Natural killer cell (primary cell): ENCODE measurements around the gene URI1. TPM values are rescaled to one million over a fixed set of nuclear protein-coding genes. Genes with fewer than 3 reads are reported as not detected.
"Not testable (repeated sequence)": the region's sequence is repeated elsewhere in the genome, so short reads cannot be mapped to it uniquely, and the experiment has no call there.

Experiments
- ATAC-seq, 3 donors: fragments of 150-1000 bp in 2 of 3; fragments of 200-7000 bp in 1 of 3; cut with Tn5 transposase; 1 replicate in 1 of 3; 2 replicates in 2 of 3; pipeline ENCODE4 v1.10.0; 2021; ENCODE audit warnings: mild to moderate bottlenecking in 2 of 3, moderate library complexity in 2 of 3
- DNase-seq, 2 donors: peaks; one replicate each; pipeline versions ENCODE4 v3.0.0 to v3.0.0-alpha.2; 2013 to 2021; ENCODE audit warnings: mixed read lengths in 1 of 2
- H3K27ac ChIP-seq: one replicate; pipeline ENCODE4 v1.5.1; 2013; ENCODE audit warnings: mild to moderate bottlenecking, low read length
- H3K27me3 ChIP-seq: one replicate; pipeline ENCODE4 v1.6.1; 2013; ENCODE audit warnings: low read length; ENCODE audit not compliant: control insufficient read depth, insufficient read depth
- H3K36me3 ChIP-seq: one replicate; pipeline ENCODE4 v1.6.1; 2013; ENCODE audit warnings: low read length; ENCODE audit not compliant: control insufficient read depth, insufficient read depth
- H3K4me1 ChIP-seq: one replicate; pipeline ENCODE4 v1.6.1; 2013; ENCODE audit warnings: low read length; ENCODE audit not compliant: control insufficient read depth, insufficient read depth
- H3K4me3 ChIP-seq: one replicate; pipeline ENCODE4 v1.5.1; 2013; ENCODE audit warnings: low read length
- H3K9me3 ChIP-seq: one replicate; pipeline ENCODE4 v1.6.1; 2013; ENCODE audit warnings: low read length; ENCODE audit not compliant: control insufficient read depth, insufficient read depth
- H3K27ac Mint-ChIP-seq, 2 donors: one replicate each; pipeline ENCODE4 v1.8.0; 2022; ENCODE audit warnings: mild to moderate bottlenecking in 2 of 2, mixed read lengths in 2 of 2, moderate library complexity in 1 of 2
- H3K27me3 Mint-ChIP-seq, 2 donors: one replicate each; pipeline ENCODE4 v1.8.0; 2022; ENCODE audit warnings: low read depth in 2 of 2, mixed read lengths in 2 of 2
- H3K36me3 Mint-ChIP-seq: one replicate; pipeline ENCODE4 v1.8.0; 2022; ENCODE audit warnings: mixed read lengths
- H3K4me1 Mint-ChIP-seq, 2 donors: one replicate each; pipeline ENCODE4 v1.8.0; 2022; ENCODE audit warnings: mixed read lengths in 2 of 2
- H3K4me3 Mint-ChIP-seq: one replicate; pipeline ENCODE4 v1.8.0; 2022; ENCODE audit warnings: mild to moderate bottlenecking, moderate library complexity, mixed read lengths
- H3K9me3 Mint-ChIP-seq, 2 donors: one replicate each; pipeline ENCODE4 v1.8.0; 2022; ENCODE audit warnings: mixed read lengths in 2 of 2
- WGBS: methylation state at CpG from one replicate; pipeline ENCODE4 v1.1.7; 2013; ENCODE audit warnings: missing lambda C conversion rate; ENCODE audit not compliant: insufficient coverage; 5-methylcytosine and 5-hydroxymethylcytosine counted together
- intact Hi-C: fragments of 100-400 bp; cut with micrococcal nuclease; formaldehyde crosslinking; loops from one replicate; pipeline ENCODE4 v1.14.2; 2022
- total RNA-seq, 4 donors: library from RNA; stranded (reverse); fragments of 120-200 nt in 1 of 4; gene quantifications; one replicate each; pipeline versions ENCODE4 v1.2.3 to v1.2.4, GENCODE V29; 2013 to 2022
- TF ChIP-seq, protein P1 (sequence below): fragments of 200-600 bp; IDR thresholded peaks from one replicate; pipeline ENCODE4 v1.8.0; 2022; ENCODE audit warnings: antibody characterized with exemption

URI1 gene
- total RNA-seq, 3 donors from 2014 or later (not counting 1 experiment from before 2014, with no cell fraction given), result 66.8 to 72.8 (median 68.4) TPM

DNA sequence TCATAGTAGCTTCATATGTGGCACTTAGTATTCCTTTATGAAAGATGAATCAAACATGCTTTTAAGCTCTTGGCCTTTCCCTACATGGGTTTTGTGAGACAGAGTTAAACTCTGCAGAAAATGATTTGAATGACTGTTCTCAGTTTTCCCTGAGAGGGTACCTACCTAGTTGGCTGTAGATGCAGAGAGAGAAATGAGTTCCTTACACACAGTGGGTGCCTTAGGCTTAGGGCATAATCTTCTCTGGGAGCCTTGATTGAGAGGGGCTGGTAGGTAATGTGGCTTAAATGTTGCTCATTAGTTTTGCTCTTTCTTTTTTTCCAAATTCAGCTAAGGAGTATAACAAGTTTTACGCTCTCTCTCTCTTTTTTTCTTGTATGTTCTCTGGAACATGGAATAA lies 3.0 kb downstream of the URI1 start:
- intact Hi-C loops, result no loop called here
- peaks cover 17% of the 10 kb centered on the region for H3K4me1 ChIP-seq

DNA sequence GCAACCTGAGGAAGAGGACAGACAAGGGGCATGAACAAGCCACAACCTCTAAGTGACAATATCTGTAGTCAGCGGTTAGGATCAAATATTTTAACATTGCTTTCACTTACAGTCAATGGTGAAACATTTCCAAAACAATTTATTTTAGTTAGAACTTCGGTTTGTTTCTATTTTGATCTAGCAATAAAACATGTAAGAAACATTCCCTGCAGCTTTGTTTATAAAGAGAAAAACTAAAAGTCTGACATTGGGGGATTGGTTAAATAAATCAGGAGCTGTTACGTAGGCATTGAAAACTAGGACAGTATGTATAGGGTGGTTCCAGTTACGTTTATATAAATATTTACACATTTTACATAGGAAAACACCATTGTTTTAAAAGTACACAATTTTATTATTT lies 3.4 kb downstream of the URI1 start:
- H3K9me3 Mint-ChIP-seq, result no peaks in the 10 kb centered on the region
- peaks cover 63 to 64% of the 10 kb centered on the region in 2 donors for H3K4me1 Mint-ChIP-seq
- Histone ChIP-seq H3K4me3 (no peak overlapping the region), H3K9me3 (no peaks in the 10 kb centered on the region), H3K27ac (no peak overlapping the region), H3K36me3 (no peaks in the 10 kb centered on the region), H3K27me3 (no peaks in the 10 kb centered on the region), H3K4me1 (peaks cover 17% of the 10 kb centered on the region)
- DNase-seq (no peak), ATAC-seq (no peak)
- H3K36me3 Mint-ChIP-seq, result no peaks in the 10 kb centered on the region
- no peaks in the 10 kb centered on the region for H3K27me3 Mint-ChIP-seq
- peak overlapping the region; percentile 49 for H3K4me3 Mint-ChIP-seq
- TF ChIP-seq, protein P1, sequence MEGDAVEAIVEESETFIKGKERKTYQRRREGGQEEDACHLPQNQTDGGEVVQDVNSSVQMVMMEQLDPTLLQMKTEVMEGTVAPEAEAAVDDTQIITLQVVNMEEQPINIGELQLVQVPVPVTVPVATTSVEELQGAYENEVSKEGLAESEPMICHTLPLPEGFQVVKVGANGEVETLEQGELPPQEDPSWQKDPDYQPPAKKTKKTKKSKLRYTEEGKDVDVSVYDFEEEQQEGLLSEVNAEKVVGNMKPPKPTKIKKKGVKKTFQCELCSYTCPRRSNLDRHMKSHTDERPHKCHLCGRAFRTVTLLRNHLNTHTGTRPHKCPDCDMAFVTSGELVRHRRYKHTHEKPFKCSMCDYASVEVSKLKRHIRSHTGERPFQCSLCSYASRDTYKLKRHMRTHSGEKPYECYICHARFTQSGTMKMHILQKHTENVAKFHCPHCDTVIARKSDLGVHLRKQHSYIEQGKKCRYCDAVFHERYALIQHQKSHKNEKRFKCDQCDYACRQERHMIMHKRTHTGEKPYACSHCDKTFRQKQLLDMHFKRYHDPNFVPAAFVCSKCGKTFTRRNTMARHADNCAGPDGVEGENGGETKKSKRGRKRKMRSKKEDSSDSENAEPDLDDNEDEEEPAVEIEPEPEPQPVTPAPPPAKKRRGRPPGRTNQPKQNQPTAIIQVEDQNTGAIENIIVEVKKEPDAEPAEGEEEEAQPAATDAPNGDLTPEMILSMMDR, result no peak
- intact Hi-C loops, result no loop called here
- 43% methylated on average over 1 of the region's 4 CpGs for WGBS
- peak overlapping the region; percentile 58 to 89 for H3K27ac Mint-ChIP-seq

More for the DNA sequence above, 3.0 kb downstream of the URI1 start:
- H3K36me3 ChIP-seq, result no peaks in the 10 kb centered on the region
- Mint-ChIP-seq H3K36me3 (no peaks in the 10 kb centered on the region), H3K27ac (peak overlapping the region; percentile 58 to 89), H3K27me3 (no peaks in the 10 kb centered on the region), H3K4me1 (peaks cover 59 to 60% of the 10 kb centered on the region in 2 donors), H3K4me3 (peak overlapping the region; percentile 49), H3K9me3 (no peaks in the 10 kb centered on the region)
- no peak overlapping the region for H3K27ac ChIP-seq
- no peaks in the 10 kb centered on the region for H3K27me3 ChIP-seq
- H3K4me3 ChIP-seq, result no peak overlapping the region
- WGBS, result 89% methylated on average over 1 of the region's 1 CpG
- TF ChIP-seq, protein P1, result no peak
- DNase-seq, result no peak
- H3K9me3 ChIP-seq, result no peaks in the 10 kb centered on the region
- ATAC-seq, result no peak

DNA sequence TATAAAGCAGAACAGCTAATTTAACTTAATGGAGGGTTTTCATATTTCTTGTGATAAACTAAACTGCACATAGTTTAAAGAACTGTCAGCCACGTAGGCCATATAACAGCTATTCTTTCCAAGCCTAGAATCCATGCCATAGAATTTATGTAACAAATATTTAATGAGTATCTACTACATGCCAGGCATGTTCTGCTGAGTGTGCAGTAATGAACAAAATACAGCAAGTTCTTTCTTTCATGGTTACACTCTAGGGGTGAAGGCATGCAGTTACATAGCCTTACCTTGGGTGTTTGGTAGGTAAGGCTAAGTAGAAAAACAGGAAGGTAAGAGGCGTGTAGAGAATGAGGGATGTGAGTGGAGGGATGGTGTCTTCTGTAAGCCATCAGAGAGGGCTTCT lies 4.6 kb downstream of the URI1 start:
- Histone ChIP-seq H3K27me3 (no peaks in the 10 kb centered on the region), H3K27ac (no peak overlapping the region), H3K36me3 (no peaks in the 10 kb centered on the region), H3K9me3 (no peaks in the 10 kb centered on the region), H3K4me3 (no peak overlapping the region), H3K4me1 (peaks cover 12% of the 10 kb centered on the region)
- peaks cover 59 to 71% of the 10 kb centered on the region in 2 donors for H3K4me1 Mint-ChIP-seq
- H3K4me3 Mint-ChIP-seq, result no peak overlapping the region
- TF ChIP-seq, protein P1, result no peak
- WGBS, result 77% methylated on average over 1 of the region's 2 CpGs
- intact Hi-C loops, result no loop called here
- H3K27ac Mint-ChIP-seq, result peak overlapping the region in 1 of 2 donors; percentile 3
- ATAC-seq (no peak), DNase-seq (no peak)
- H3K36me3 Mint-ChIP-seq, result no peaks in the 10 kb centered on the region
- no peaks in the 10 kb centered on the region for H3K27me3 Mint-ChIP-seq
- no peaks in the 10 kb centered on the region for H3K9me3 Mint-ChIP-seq

DNA sequence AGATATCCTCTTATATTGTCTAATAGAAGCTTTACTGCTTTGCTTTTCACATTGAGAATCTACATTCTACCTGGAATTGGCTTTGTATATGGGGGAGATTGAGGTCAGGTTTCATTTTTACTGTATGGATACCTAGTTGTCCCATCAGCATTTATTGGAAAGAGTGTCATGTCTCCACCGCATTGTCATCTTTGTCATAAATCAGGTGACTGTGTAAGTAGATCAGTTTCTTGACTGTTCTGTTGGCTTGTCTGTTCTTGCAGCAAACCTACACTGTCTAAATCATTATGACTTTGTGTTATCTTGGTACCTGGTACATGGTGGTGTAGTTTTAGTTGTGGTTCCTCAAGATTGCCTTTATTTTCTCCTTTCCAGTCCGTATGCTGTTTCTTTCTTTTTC lies 5.8 kb downstream of the URI1 start:
- 88% methylated on average over 1 of the region's 2 CpGs for WGBS
- H3K36me3 Mint-ChIP-seq, result no peaks in the 10 kb centered on the region

DNA sequence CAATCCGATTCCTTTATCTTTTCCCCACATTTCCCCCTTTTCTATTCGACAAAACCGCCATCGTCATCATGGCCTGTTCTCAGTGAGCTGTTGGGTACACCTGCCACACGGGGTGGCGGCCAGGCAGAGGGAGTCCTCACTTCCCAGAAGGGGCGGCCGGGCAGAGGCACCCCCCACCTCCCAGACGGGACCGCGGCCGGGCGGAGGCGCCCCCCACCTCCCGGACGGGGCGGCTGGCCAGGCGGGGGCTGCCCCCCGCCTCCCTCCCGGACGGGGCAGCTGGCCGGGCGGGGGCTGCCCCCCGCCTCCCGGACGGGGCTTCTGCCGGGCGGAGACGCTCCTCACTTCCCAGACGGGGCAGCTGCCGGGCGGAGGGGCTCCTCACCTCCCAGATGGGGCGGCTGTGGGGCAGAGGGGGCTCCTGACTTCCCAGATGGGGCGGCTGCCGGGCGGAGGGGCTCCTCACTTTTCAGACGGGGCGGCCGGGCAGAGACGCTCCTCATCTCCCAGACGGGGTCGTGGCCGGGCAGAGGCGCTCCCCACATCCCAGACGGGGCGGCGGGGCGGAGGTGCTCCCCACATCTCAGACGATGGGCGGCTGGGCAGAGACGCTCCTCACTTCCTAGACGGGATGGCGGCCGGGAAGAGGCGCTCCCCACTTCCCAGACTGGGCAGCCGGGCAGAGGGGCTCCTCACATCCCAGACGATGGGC lies 6.9 kb downstream of the URI1 start:
- H3K4me3 ChIP-seq, H3K27ac ChIP-seq, H3K4me3 Mint-ChIP-seq, H3K27me3 Mint-ChIP-seq, H3K27ac Mint-ChIP-seq, H3K27me3 ChIP-seq, H3K4me1 ChIP-seq, H3K9me3 Mint-ChIP-seq, intact Hi-C loops, DNase-seq, H3K36me3 Mint-ChIP-seq, ATAC-seq, H3K36me3 ChIP-seq, H3K9me3 ChIP-seq: not testable (repeated sequence)
- 95% methylated on average over 56 of the region's 57 CpGs for WGBS
- H3K4me1 Mint-ChIP-seq, result peaks cover 68 to 73% of the 10 kb centered on the region in 2 donors

More for the DNA sequence above, 5.8 kb downstream of the URI1 start:
- H3K4me3 ChIP-seq, result no peak overlapping the region
- no peak overlapping the region for H3K27ac ChIP-seq
- Mint-ChIP-seq H3K27ac (peak overlapping the region; percentile 31 to 41), H3K4me3 (no peak overlapping the region), H3K27me3 (no peaks in the 10 kb centered on the region), H3K9me3 (no peaks in the 10 kb centered on the region), H3K4me1 (peaks cover 68 to 73% of the 10 kb centered on the region in 2 donors)
- no peaks in the 10 kb centered on the region for H3K36me3 ChIP-seq
- DNase-seq (no peak), ATAC-seq (no peak)
- no peaks in the 10 kb centered on the region for H3K27me3 ChIP-seq
- no peaks in the 10 kb centered on the region for H3K9me3 ChIP-seq
- peaks cover 8% of the 10 kb centered on the region for H3K4me1 ChIP-seq
- intact Hi-C loops, result no loop called here
- TF ChIP-seq, protein P1, result no peak
